Thyroid gland (tissue), 4 donors: ENCODE data around the gene HDAC7. TPM values are rescaled to one million over a fixed set of nuclear protein-coding genes. Genes with fewer than 3 reads are reported as not detected.

ENCODE experiments used
- DNase-seq, 2 donors: peaks; one replicate each; pipeline ENCODE4 v3.0.0-alpha.2; 2019
- H3K27ac ChIP-seq, 3 donors: fragments of 200-600 bp; sonication (generic); 1 replicate in 2 of 3; 2 replicates in 1 of 3; pipeline ENCODE4 v1.5.1; 2016 to 2019; ENCODE audit warnings: mild to moderate bottlenecking in 1 of 3, moderate library complexity in 1 of 3
- H3K27me3 ChIP-seq: fragments of 200-600 bp; sonication (generic); one replicate; pipeline ENCODE4 v1.5.1; 2019
- H3K36me3 ChIP-seq, 2 donors: fragments of 200-600 bp; sonication (generic); one replicate each; pipeline ENCODE4 v1.5.1; 2016 to 2019
- H3K4me1 ChIP-seq, 2 donors: fragments of 200-600 bp; sonication (generic); one replicate each; pipeline ENCODE4 v1.5.1; 2017 to 2019
- H3K4me3 ChIP-seq, 3 donors: fragments of 200-600 bp; sonication (generic); replicated peaks in 1 of 3; 1 replicate in 2 of 3; 2 replicates in 1 of 3; pipeline ENCODE4 v1.5.1; 2016; ENCODE audit warnings: mild to moderate bottlenecking in 1 of 3
- H3K9me3 ChIP-seq: fragments of 200-600 bp; sonication (generic); one replicate; pipeline ENCODE4 v1.5.1; 2017
- POLR2A ChIP-seq, 2 donors: fragments of 450-650 bp; IDR thresholded peaks; one replicate each; pipeline ENCODE4 v1.6.1; 2017; ENCODE audit warnings: antibody characterized with exemption in 2 of 2, mild to moderate bottlenecking in 2 of 2, moderate library complexity in 1 of 2
- WGBS, 2 donors: methylation state at CpG; one replicate each; pipeline ENCODE4 v1.1.5; 2017; 5-methylcytosine and 5-hydroxymethylcytosine counted together
- intact Hi-C: fragments of 100-400 bp; cut with DNase I; formaldehyde crosslinking; loops from one replicate; pipeline ENCODE4 v1.15.1; 2023
- total RNA-seq, 4 donors: library from RNA; depleted of rRNA; stranded (reverse); fragments of >200 nt; gene quantifications; one replicate each; pipeline ENCODE4 v1.2.3, GENCODE V29; 2016
- TF ChIP-seq, protein P1 (sequence below), 6 experiments: fragments of 200-600 bp in 3 of 6; fragments of 450-650 bp in 3 of 6; sonication (generic) in 3 of 6; IDR thresholded peaks; one replicate each; pipeline ENCODE4 v1.5.1; 2016 to 2019; ENCODE audit warnings: antibody characterized with exemption in 6 of 6, mild to moderate bottlenecking in 2 of 6, inconsistent platforms in 1 of 6, moderate library complexity in 1 of 6

The HDAC7 gene
- total RNA-seq, 4 donors from 2014 or later, result 44.5 to 61.9 (median 52.6) TPM

GRCh38 chr12:47808574-47809365 lies 10.9 kb downstream of the HDAC7 start:
- WGBS, 2 donors, result 71 to 87% methylated on average over 9 of the region's 9 CpGs

DNA sequence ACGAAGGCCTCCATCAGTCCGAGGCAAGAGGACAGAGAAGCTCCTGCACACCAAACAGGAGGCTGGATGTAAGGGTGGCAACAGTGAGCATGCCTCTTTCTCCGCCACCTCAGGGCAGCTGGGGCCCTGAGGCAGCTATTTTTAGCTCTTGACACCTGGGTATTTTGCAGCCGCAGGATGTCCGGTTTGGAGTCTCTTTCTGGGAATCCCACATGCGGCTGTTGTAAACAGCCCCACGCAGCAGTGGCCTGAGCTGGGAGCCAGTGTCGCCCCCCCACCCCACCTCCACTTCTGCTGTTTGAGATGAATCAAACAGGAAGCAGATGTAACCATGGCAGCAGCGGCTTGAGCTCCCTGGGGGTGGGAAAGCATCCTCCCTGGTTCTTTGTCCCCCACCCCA lies 11.7 kb downstream of the HDAC7 start:
- WGBS, 2 donors, result 41 to 70% methylated on average over 5 to 9 of the region's 9 CpGs
- Histone ChIP-seq H3K27me3 (no peaks in the 10 kb centered on the region), H3K4me3 (no peak overlapping the region), H3K9me3 (no peaks in the 10 kb centered on the region), H3K36me3 (no peaks in the 10 kb centered on the region), H3K27ac (peak overlapping the region in 2 of 3 donors; percentile 94 to 98), H3K4me1 (peaks cover 88 to 98% of the 10 kb centered on the region in 2 donors)
- intact Hi-C loops, result no loop called here
- DNase-seq, result peak in 1 of 2 donors; percentile 36
- TF ChIP-seq, protein P1, sequence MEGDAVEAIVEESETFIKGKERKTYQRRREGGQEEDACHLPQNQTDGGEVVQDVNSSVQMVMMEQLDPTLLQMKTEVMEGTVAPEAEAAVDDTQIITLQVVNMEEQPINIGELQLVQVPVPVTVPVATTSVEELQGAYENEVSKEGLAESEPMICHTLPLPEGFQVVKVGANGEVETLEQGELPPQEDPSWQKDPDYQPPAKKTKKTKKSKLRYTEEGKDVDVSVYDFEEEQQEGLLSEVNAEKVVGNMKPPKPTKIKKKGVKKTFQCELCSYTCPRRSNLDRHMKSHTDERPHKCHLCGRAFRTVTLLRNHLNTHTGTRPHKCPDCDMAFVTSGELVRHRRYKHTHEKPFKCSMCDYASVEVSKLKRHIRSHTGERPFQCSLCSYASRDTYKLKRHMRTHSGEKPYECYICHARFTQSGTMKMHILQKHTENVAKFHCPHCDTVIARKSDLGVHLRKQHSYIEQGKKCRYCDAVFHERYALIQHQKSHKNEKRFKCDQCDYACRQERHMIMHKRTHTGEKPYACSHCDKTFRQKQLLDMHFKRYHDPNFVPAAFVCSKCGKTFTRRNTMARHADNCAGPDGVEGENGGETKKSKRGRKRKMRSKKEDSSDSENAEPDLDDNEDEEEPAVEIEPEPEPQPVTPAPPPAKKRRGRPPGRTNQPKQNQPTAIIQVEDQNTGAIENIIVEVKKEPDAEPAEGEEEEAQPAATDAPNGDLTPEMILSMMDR (IDR thresholded peaks at IDR 0.05), result no peak
- no peak for TF ChIP-seq POLR2A (IDR thresholded peaks at IDR 0.05)

More at GRCh38 chr12:47808574-47809365, 10.9 kb downstream of the HDAC7 start:
- intact Hi-C loops, result no loop called here
- Histone ChIP-seq H3K27ac (peak overlapping the region; percentile 12 to 98 (median 94)), H3K9me3 (no peaks in the 10 kb centered on the region), H3K4me3 (no peak overlapping the region), H3K27me3 (no peaks in the 10 kb centered on the region), H3K4me1 (peaks cover 90 to 98% of the 10 kb centered on the region in 2 donors), H3K36me3 (no peaks in the 10 kb centered on the region)
- no peak for TF ChIP-seq POLR2A (IDR thresholded peaks at IDR 0.05)
- TF ChIP-seq, protein P1 (IDR thresholded peaks at IDR 0.05), result no peak
- peak in 1 of 2 donors; percentile 28 for DNase-seq

- peak; percentile 30 to 44 for DNase-seq
- 36 to 44% methylated on average over 5 of the region's 5 CpGs for WGBS, 2 donors
- TF ChIP-seq, protein P1 (IDR thresholded peaks at IDR 0.05), result no peak
- no peak for TF ChIP-seq POLR2A (IDR thresholded peaks at IDR 0.05)
- Histone ChIP-seq H3K27ac (peak overlapping the region in 2 of 3 donors; percentile 94 to 98), H3K9me3 (no peaks in the 10 kb centered on the region), H3K4me1 (peaks cover 90 to 100% of the 10 kb centered on the region in 2 donors), H3K36me3 (no peaks in the 10 kb centered on the region), H3K27me3 (no peaks in the 10 kb centered on the region), H3K4me3 (no peak overlapping the region)
- intact Hi-C loops, result no loop called here
Observed at GRCh38 chr12:47807338-47807737, 12.4 kb downstream of the HDAC7 start.

DNA sequence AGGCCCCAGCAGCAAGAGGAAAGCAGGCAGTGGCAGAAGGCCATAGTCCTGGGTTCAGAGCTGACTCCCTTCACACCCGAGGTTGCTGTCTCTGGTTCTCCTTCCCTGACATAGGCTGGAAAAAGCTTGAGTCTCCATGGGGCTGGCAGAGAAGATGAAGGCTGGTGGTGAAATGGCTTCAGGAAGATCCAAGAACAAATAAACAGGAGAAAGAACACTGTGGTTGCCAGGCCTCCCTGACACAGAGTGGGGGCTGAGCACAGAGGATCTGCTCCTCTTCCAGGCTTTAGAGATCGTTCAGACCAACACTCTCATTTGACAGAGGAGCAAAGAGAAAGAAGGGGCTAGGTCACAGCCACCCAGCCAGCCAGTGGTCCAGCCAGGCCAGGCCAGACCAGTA lies 14.3 kb downstream of the HDAC7 start:
- DNase-seq, result no peak
- intact Hi-C loops, result no loop called here
- Histone ChIP-seq H3K9me3 (no peaks in the 10 kb centered on the region), H3K4me3 (no peak overlapping the region), H3K27me3 (no peaks in the 10 kb centered on the region), H3K36me3 (no peaks in the 10 kb centered on the region), H3K4me1 (peaks cover 83 to 100% of the 10 kb centered on the region in 2 donors), H3K27ac (peak overlapping the region; percentile 4 to 46 (median 32))
- no peak for TF ChIP-seq POLR2A (IDR thresholded peaks at IDR 0.05)
- TF ChIP-seq, protein P1 (IDR thresholded peaks at IDR 0.05), result no peak
- 54 to 55% methylated on average over 2 of the region's 2 CpGs for WGBS, 2 donors

- no peaks in the 10 kb centered on the region for H3K36me3 ChIP-seq
- no peak for DNase-seq
- H3K27ac ChIP-seq, result peak overlapping the region in 1 of 3 donors; percentile 50
- H3K9me3 ChIP-seq, result no peaks in the 10 kb centered on the region
- no peak overlapping the region for H3K4me3 ChIP-seq
- TF ChIP-seq POLR2A (IDR thresholded peaks at IDR 0.05), result no peak
- TF ChIP-seq, protein P1 (IDR thresholded peaks at IDR 0.05), result no peak
- WGBS, 2 donors, result 47 to 61% methylated on average over 6 to 8 of the region's 8 CpGs
- H3K27me3 ChIP-seq, result no peaks in the 10 kb centered on the region
- peaks cover 72 to 100% of the 10 kb centered on the region in 2 donors for H3K4me1 ChIP-seq
- intact Hi-C loops, result no loop called here
Observed at GRCh38 chr12:47804171-47804570, 15.5 kb downstream of the HDAC7 start.
